AG10803 (cell line): ENCODE results near the gene SRSF10.
"Not testable (repeated sequence)": the region's sequence is repeated elsewhere in the genome, so short reads cannot be mapped to it uniquely, and the experiment has no call there.

ENCODE experiments used
- DNase-seq: peaks from one replicate; pipeline ENCODE4 v3.0.0; 2010; ENCODE audit warnings: low read depth
- H3K4me3 ChIP-seq: 2 replicates; pipeline ENCODE4 v1.5.1; 2011; ENCODE audit warnings: mild to moderate bottlenecking, low read length, control low read depth
- TF ChIP-seq, protein P1 (sequence below): conservative IDR thresholded peaks from 2 replicates; pipeline ENCODE4 v1.5.1; 2011; ENCODE audit warnings: mild to moderate bottlenecking, low read length, control low read depth, inconsistent platforms

Gene SRSF10

DNA sequence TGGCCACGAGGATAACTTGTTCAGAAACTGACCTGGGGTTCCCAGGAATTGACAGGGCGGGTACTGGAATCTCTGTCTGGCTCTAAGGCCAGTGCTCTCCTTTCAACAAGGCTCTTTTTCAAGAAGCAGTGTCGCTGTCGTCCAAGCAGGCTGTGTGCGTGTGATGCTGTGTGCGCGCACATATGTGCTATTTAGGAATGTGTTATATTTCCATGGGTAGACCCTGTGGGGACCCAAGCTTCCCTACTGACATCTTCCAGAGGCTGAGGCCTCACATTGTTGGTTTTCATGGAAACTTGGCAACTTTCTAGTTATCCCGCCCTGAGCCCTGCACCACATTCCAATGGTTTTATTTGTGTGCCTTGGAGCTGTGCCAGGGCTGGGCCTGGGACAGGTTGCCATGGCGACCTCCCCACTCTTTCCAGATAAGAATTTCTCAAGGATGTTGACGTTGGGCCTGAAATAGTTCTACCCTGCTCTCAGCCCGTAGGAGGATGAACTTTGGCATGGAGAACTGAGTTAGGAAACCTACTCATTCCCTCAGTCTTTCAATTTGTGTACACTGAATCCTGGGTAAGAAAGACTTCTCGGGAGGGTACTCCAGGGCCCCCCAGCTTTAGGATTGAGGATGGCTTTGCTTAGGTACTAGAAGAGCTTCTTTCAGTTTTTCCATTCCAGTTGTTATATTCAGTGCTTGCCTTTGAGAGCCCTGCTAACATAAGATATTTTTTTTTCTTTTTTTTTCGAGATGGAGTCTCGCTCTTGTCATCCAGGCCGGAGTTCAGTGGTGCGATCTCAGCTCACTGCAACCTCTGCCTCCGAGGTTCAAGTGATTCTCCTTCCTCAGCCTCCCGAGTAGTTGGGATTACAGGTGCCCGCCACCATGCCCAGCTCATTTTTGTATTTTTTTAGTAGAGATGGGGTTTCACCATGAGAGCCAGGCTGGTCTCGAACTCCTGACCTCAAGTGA, 38.8 kb upstream of the SRSF10 start:
- TF ChIP-seq, protein P1, sequence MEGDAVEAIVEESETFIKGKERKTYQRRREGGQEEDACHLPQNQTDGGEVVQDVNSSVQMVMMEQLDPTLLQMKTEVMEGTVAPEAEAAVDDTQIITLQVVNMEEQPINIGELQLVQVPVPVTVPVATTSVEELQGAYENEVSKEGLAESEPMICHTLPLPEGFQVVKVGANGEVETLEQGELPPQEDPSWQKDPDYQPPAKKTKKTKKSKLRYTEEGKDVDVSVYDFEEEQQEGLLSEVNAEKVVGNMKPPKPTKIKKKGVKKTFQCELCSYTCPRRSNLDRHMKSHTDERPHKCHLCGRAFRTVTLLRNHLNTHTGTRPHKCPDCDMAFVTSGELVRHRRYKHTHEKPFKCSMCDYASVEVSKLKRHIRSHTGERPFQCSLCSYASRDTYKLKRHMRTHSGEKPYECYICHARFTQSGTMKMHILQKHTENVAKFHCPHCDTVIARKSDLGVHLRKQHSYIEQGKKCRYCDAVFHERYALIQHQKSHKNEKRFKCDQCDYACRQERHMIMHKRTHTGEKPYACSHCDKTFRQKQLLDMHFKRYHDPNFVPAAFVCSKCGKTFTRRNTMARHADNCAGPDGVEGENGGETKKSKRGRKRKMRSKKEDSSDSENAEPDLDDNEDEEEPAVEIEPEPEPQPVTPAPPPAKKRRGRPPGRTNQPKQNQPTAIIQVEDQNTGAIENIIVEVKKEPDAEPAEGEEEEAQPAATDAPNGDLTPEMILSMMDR: no peak
- no peak overlapping the region for H3K4me3 ChIP-seq
- DNase-seq: peak; percentile 100

DNA sequence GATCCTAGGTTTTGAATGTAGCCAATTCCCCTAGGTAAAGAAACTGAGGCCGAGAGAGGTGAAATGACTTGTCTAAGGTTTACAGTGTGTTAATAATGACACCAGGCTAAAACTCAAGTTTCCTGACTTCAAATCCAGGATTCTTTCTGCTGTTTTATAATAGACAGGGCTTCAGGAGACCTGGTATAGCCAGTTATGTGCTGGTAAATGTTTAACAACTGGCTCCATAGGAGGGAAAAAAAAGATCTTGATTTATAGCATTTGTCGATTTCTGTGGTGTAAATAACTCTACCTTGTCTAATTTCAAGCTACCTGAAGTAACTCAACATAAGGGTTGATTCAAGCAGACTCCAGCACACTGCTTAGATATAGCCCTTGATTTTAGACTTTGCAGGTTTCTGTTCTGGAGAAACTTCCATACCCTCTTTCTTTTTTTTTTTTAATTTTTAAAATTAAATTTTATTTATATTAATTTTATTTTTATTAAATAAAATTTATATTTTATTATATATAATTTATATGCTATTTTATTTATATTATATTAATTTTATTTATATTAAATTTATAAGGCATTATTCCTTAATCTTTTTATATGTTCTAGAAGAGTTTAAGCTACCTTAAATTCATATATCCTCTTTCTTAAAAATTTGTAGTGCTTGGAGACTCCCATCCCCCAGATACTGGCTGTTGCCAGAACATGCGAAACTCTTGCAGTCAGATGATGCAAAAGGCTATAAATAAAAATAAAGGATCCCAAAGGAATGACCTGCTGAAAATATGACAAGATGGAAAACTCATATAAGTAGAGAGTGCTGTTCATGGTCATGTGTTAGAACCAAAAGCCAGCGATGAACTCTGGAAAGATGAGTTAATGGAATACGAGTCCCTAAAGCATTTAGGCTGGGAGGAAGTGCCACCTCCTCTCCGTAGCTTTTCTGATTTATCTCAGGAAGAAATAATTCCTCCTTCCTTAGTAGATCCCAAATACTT, 35.4 kb upstream of the SRSF10 start:
- no peak overlapping the region for H3K4me3 ChIP-seq
- DNase-seq: peak; percentile 82
- TF ChIP-seq, protein P1: no peak

DNA sequence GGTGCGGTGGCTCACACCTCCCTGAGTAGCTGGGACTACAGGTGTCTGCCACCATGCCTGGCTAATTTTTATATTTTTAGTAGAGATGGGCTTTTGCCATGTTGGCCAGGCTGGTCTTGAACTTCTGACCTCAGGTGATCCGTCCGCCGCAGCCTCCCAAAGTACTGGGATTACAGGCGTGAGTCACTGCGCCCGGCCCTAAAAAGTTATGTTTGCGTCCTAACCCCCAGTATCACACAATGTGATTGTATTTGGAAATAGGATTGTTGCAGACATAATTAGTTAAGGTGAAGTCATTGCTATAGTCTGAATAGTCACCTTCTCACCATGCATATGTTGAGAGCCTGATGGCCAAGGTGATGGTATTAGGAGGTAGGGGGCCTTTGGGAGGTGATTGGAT, 32.8 kb upstream of the SRSF10 start:
- DNase-seq, H3K4me3 ChIP-seq: not testable (repeated sequence)

GRCh38 chr1:24010650-24011049, 30.5 kb upstream of the SRSF10 start:
- no peak overlapping the region for H3K4me3 ChIP-seq
- TF ChIP-seq, protein P1: no peak
- DNase-seq: no peak

DNA sequence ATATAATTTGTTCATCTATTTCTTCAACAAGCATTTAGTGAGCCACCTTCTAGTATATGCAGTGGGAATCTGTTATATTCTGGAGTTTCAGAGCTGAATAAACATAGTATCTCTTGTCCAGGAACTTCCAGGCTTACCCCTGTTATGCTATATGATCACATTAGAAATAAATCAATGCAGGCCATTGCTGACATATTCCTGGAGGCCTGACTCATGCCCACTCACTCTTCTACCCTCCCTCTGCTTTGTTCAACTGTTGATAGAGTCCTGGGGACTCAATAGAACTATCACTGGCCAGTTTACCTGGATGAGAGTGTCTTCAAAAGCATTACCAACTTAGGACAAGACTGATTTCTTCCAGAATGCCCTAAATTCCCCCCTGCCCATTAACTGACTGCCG, 29.3 kb upstream of the SRSF10 start:
- TF ChIP-seq, protein P1: no peak
- no peak overlapping the region for H3K4me3 ChIP-seq
- DNase-seq: peak; percentile 37

DNA sequence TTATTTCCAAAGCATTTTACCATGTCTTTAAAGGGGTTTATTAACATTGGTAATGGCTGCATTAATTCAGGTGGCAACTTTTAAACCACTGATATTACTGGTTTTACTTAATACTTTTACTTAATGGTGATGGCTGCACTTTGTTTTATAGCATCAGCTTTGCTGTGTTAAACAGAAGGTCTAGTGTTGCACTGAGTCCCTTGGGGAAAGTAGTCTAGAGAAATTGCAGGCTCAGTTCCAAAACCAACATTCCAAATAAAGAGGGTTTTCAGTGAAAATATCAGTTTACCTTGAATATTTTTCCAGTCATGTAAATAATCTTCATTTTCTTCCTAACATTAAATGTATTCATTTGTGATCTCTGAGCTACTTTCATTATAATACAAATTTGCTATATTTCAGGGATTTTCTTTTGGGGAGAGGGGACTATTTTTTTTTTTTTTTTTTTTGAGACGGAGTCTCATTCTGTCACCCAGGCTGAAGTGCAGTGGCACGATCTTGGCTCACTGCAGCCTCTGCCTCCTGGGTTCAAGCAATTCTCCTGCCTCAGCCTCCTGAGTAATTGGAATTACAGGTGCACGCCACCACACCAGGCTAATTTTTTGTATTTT, 28.6 kb upstream of the SRSF10 start:
- not testable (repeated sequence) for H3K4me3 ChIP-seq
- peak; percentile 57 for DNase-seq

- TF ChIP-seq, protein P1: no peak
- no peak overlapping the region for H3K4me3 ChIP-seq
- no peak for DNase-seq
Observed at GRCh38 chr1:24007079-24007478, 27.0 kb upstream of the SRSF10 start.
